Skin of body (tissue), 2 donors: ENCODE results near the gene AGPAT3. TPM values are rescaled to one million over a fixed set of nuclear protein-coding genes. Genes with fewer than 3 reads are reported as not detected.

Experiments used
- DNase-seq: peaks from one replicate; lab custom pipeline; 2025; lab: John Stamatoyannopoulos, UW
- total RNA-seq: library from RNA; depleted of rRNA; stranded (reverse); fragments of >200 nt; gene quantifications from one replicate; pipeline ENCODE4 v1.2.3, GENCODE V29; 2014

Gene AGPAT3
- total RNA-seq, 1 donor from 2014 or later: 27.0 TPM

GRCh38 chr21:43954042-43954441, 89.0 kb downstream of the AGPAT3 start:
- DNase-seq: no peak

- no peak for DNase-seq
Observed at GRCh38 chr21:43954896-43955295, 89.9 kb downstream of the AGPAT3 start.

- no peak for DNase-seq
Observed at GRCh38 chr21:43956019-43956669, 91.1 kb downstream of the AGPAT3 start.

- no peak for DNase-seq
Observed at GRCh38 chr21:43956670-43957035, 91.6 kb downstream of the AGPAT3 start.

GRCh38 chr21:43957128-43957571, 92.1 kb downstream of the AGPAT3 start:
- DNase-seq: no peak

GRCh38 chr21:43957611-43958362, 92.8 kb downstream of the AGPAT3 start:
- no peak for DNase-seq

GRCh38 chr21:43958364-43959158, 93.5 kb downstream of the AGPAT3 start:
- no peak for DNase-seq

- no peak for DNase-seq
Observed at GRCh38 chr21:43959231-43960116, 94.5 kb downstream of the AGPAT3 start.

GRCh38 chr21:43961382-43961909, 96.4 kb downstream of the AGPAT3 start:
- no peak for DNase-seq

GRCh38 chr21:43965911-43966585, 101.0 kb downstream of the AGPAT3 start:
- no peak for DNase-seq

- no peak for DNase-seq
Observed at GRCh38 chr21:43966946-43967512, 102.0 kb downstream of the AGPAT3 start.

GRCh38 chr21:43967981-43968380, 103.0 kb downstream of the AGPAT3 start:
- no peak for DNase-seq

GRCh38 chr21:43968410-43969114, 103.5 kb downstream of the AGPAT3 start:
- no peak for DNase-seq

- DNase-seq: no peak
Observed at GRCh38 chr21:43969115-43969444, 104.1 kb downstream of the AGPAT3 start.

GRCh38 chr21:43970551-43970950, 105.5 kb downstream of the AGPAT3 start:
- no peak for DNase-seq

- DNase-seq: no peak
Observed at GRCh38 chr21:43971201-43971991, 106.4 kb downstream of the AGPAT3 start.

- DNase-seq: no peak
Observed at GRCh38 chr21:43971992-43972255, 106.9 kb downstream of the AGPAT3 start.

- no peak for DNase-seq
Observed at GRCh38 chr21:43972850-43973633, 108.0 kb downstream of the AGPAT3 start.
